Large intestine (tissue), 3 donors: Measurements from ENCODE around the gene PSTPIP1. TPM values are rescaled to one million over a fixed set of nuclear protein-coding genes. Genes with fewer than 3 reads are reported as not detected.

Experiments used
- DNase-seq, 2 donors: peaks; one replicate each; pipeline versions ENCODE4 v3.0.0 to v3.0.0-alpha.2; 2013
- H3K27ac ChIP-seq: one replicate; pipeline ENCODE4 v1.5.1; 2013; ENCODE audit warnings: low read length
- H3K27me3 ChIP-seq: 2 replicates; pipeline ENCODE4 v1.6.1; 2013; ENCODE audit warnings: low read length; ENCODE audit not compliant: control insufficient read depth, insufficient read depth
- H3K36me3 ChIP-seq: 2 replicates; pipeline ENCODE4 v1.6.1; 2013; ENCODE audit warnings: low read length; ENCODE audit not compliant: control insufficient read depth, insufficient read depth
- H3K4me1 ChIP-seq: one replicate; pipeline ENCODE4 v1.6.1; 2013; ENCODE audit warnings: low read length; ENCODE audit not compliant: control insufficient read depth, insufficient read depth
- H3K4me3 ChIP-seq: one replicate; pipeline ENCODE4 v1.5.1; 2013; ENCODE audit warnings: low read length
- H3K9me3 ChIP-seq: one replicate; pipeline ENCODE4 v1.6.1; 2013; ENCODE audit warnings: mild to moderate bottlenecking, low read depth, low read length, moderate library complexity; ENCODE audit not compliant: control insufficient read depth
- WGBS: methylation state at CpG from one replicate; pipeline ENCODE4 v1.1.5; 2013; ENCODE audit warnings: low lambda C conversion rate; ENCODE audit not compliant: insufficient coverage; 5-methylcytosine and 5-hydroxymethylcytosine counted together
- polyA plus RNA-seq: library from polyadenylated mRNA; unstranded; fragments of 120-200 nt; gene quantifications from one replicate; pipeline ENCODE4 v1.2.1, GENCODE V29; 2013

PSTPIP1 gene
- polyA plus RNA-seq, 1 donor, result 3.1 TPM

- H3K9me3 ChIP-seq, result no peaks in the 10 kb centered on the region
- peaks cover 4% of the 10 kb centered on the region for H3K36me3 ChIP-seq
- H3K4me3 ChIP-seq, result no peak overlapping the region
- no CpG with 5 or more reads among the region's 2 CpGs for WGBS
- no peak for DNase-seq
- peaks cover 63% of the 10 kb centered on the region for H3K4me1 ChIP-seq
- H3K27me3 ChIP-seq, result no peaks in the 10 kb centered on the region
- peak overlapping the region; percentile 68 for H3K27ac ChIP-seq
These were observed 69.1 kb downstream of the PSTPIP1 start for GRCh38 chr15:77064063-77064462.

GRCh38 chr15:77064539-77065308, 69.8 kb downstream of the PSTPIP1 start:
- H3K9me3 ChIP-seq, result no peaks in the 10 kb centered on the region
- peak in 1 of 2 donors; percentile 81 for DNase-seq
- H3K36me3 ChIP-seq, result peaks cover 4% of the 10 kb centered on the region
- H3K27me3 ChIP-seq, result no peaks in the 10 kb centered on the region
- WGBS, result 46% methylated on average over 3 of the region's 6 CpGs
- H3K4me3 ChIP-seq, result no peak overlapping the region
- peaks cover 62% of the 10 kb centered on the region for H3K4me1 ChIP-seq
- H3K27ac ChIP-seq, result peak overlapping the region; percentile 68

GRCh38 chr15:77066971-77067690, 72.2 kb downstream of the PSTPIP1 start:
- Histone ChIP-seq H3K4me1 (peaks cover 51% of the 10 kb centered on the region), H3K4me3 (no peak overlapping the region), H3K9me3 (no peaks in the 10 kb centered on the region), H3K36me3 (peaks cover 4% of the 10 kb centered on the region), H3K27me3 (no peaks in the 10 kb centered on the region), H3K27ac (peak overlapping the region; percentile 98)
- no CpG with 5 or more reads among the region's 3 CpGs for WGBS
- peak; percentile 89 to 97 for DNase-seq

- H3K4me1 ChIP-seq, result peaks cover 51% of the 10 kb centered on the region
- no peak overlapping the region for H3K4me3 ChIP-seq
- H3K9me3 ChIP-seq, result no peaks in the 10 kb centered on the region
- DNase-seq, result peak; percentile 54 to 76
- H3K27ac ChIP-seq, result peak overlapping the region; percentile 98
- WGBS, result no CpG with 5 or more reads among the region's 3 CpGs
- H3K27me3 ChIP-seq, result no peaks in the 10 kb centered on the region
- peaks cover 4% of the 10 kb centered on the region for H3K36me3 ChIP-seq
These were observed 72.9 kb downstream of the PSTPIP1 start for GRCh38 chr15:77067691-77068367.

- peaks cover 48% of the 10 kb centered on the region for H3K4me1 ChIP-seq
- 40% methylated on average over 1 of the region's 7 CpGs for WGBS
- H3K9me3 ChIP-seq, result no peaks in the 10 kb centered on the region
- H3K27ac ChIP-seq, result peak overlapping the region; percentile 98
- no peaks in the 10 kb centered on the region for H3K27me3 ChIP-seq
- no peak for DNase-seq
- no peak overlapping the region for H3K4me3 ChIP-seq
- peaks cover 1% of the 10 kb centered on the region for H3K36me3 ChIP-seq
These were observed 73.7 kb downstream of the PSTPIP1 start for GRCh38 chr15:77068633-77069032.

- H3K27me3 ChIP-seq, result no peaks in the 10 kb centered on the region
- H3K4me1 ChIP-seq, result peaks cover 41% of the 10 kb centered on the region
- peak; percentile 82 to 92 for DNase-seq
- peak overlapping the region; percentile 98 for H3K27ac ChIP-seq
- H3K4me3 ChIP-seq, result peak overlapping the region; percentile 72
- H3K36me3 ChIP-seq, result no peaks in the 10 kb centered on the region
- WGBS, result no CpG with 5 or more reads among the region's 13 CpGs
- no peaks in the 10 kb centered on the region for H3K9me3 ChIP-seq
These were observed 74.7 kb downstream of the PSTPIP1 start for GRCh38 chr15:77069521-77070121.

- no peaks in the 10 kb centered on the region for H3K9me3 ChIP-seq
- no peaks in the 10 kb centered on the region for H3K27me3 ChIP-seq
- H3K36me3 ChIP-seq, result no peaks in the 10 kb centered on the region
- WGBS, result no CpG with 5 or more reads among the region's 18 CpGs
- peak in 1 of 2 donors; percentile 14 for DNase-seq
- H3K4me1 ChIP-seq, result peaks cover 36% of the 10 kb centered on the region
- peak overlapping the region; percentile 98 for H3K27ac ChIP-seq
- peak overlapping the region; percentile 72 for H3K4me3 ChIP-seq
These were observed 75.2 kb downstream of the PSTPIP1 start for GRCh38 chr15:77070180-77070494.

GRCh38 chr15:77070495-77071304, 75.8 kb downstream of the PSTPIP1 start, which contains the start of gene TSPAN3:
Gene TSPAN3, minus strand, starts transcription at chr15:77071109. Its CDS starts 155 bp downstream, at chr15:77070954.
- H3K4me1 ChIP-seq, result peaks cover 31% of the 10 kb centered on the region
- no CpG with 5 or more reads among the region's 97 CpGs for WGBS
- H3K27ac ChIP-seq, result peak within 1 kb of the TSS; percentile 98
- no peaks in the 10 kb centered on the region for H3K27me3 ChIP-seq
- H3K36me3 ChIP-seq, result no peaks in the 10 kb centered on the region
- DNase-seq, result peak; percentile 95
- H3K4me3 ChIP-seq, result peak within 1 kb of the TSS; percentile 72
- H3K9me3 ChIP-seq, result no peaks in the 10 kb centered on the region

- Histone ChIP-seq H3K4me1 (peaks cover 23% of the 10 kb centered on the region), H3K27ac (peak overlapping the region; percentile 51), H3K4me3 (peak overlapping the region; percentile 72), H3K27me3 (no peaks in the 10 kb centered on the region), H3K9me3 (no peaks in the 10 kb centered on the region), H3K36me3 (no peaks in the 10 kb centered on the region)
- no peak for DNase-seq
- 77% methylated on average over 7 of the region's 15 CpGs for WGBS
These were observed 76.6 kb downstream of the PSTPIP1 start for GRCh38 chr15:77071305-77072223.
